GM06990 (cell line): ENCODE measurements around the gene HEMK1.

ENCODE experiments used
- DNase-seq: peaks from one replicate; pipeline ENCODE4 v3.0.0-alpha.2; 2011; ENCODE audit not compliant: insufficient read length; ENCODE audit errors: extremely low read depth
- H3K27me3 ChIP-seq: replicated peaks from 2 replicates; pipeline ENCODE4 v1.6.0; 2011; ENCODE audit warnings: low read length; ENCODE audit not compliant: control insufficient read depth, insufficient read depth
- H3K36me3 ChIP-seq: 2 replicates; pipeline ENCODE4 v1.5.1; 2011; ENCODE audit warnings: low read length; ENCODE audit not compliant: control insufficient read depth, insufficient read depth
- H3K4me3 ChIP-seq: replicated peaks from 2 replicates; pipeline ENCODE4 v1.5.1; 2011; ENCODE audit warnings: low read depth, mild to moderate bottlenecking, control low read depth, low read length
- TF ChIP-seq, protein P1 (sequence below): IDR thresholded peaks from 2 replicates; pipeline ENCODE4 v1.5.1; 2011; ENCODE audit warnings: low read length, control low read depth, mild to moderate bottlenecking, inconsistent platforms; ENCODE audit not compliant: insufficient read depth, poor library complexity, severe bottlenecking

HEMK1 gene

GRCh38 chr3:50573566-50574443, 4.5 kb downstream of the HEMK1 start:
- DNase-seq = no peak
- Histone ChIP-seq H3K27me3 (no peaks in the 10 kb centered on the region), H3K4me3 (no peak overlapping the region), H3K36me3 (peaks cover 12% of the 10 kb centered on the region)
- TF ChIP-seq, protein P1, sequence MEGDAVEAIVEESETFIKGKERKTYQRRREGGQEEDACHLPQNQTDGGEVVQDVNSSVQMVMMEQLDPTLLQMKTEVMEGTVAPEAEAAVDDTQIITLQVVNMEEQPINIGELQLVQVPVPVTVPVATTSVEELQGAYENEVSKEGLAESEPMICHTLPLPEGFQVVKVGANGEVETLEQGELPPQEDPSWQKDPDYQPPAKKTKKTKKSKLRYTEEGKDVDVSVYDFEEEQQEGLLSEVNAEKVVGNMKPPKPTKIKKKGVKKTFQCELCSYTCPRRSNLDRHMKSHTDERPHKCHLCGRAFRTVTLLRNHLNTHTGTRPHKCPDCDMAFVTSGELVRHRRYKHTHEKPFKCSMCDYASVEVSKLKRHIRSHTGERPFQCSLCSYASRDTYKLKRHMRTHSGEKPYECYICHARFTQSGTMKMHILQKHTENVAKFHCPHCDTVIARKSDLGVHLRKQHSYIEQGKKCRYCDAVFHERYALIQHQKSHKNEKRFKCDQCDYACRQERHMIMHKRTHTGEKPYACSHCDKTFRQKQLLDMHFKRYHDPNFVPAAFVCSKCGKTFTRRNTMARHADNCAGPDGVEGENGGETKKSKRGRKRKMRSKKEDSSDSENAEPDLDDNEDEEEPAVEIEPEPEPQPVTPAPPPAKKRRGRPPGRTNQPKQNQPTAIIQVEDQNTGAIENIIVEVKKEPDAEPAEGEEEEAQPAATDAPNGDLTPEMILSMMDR = no peak

GRCh38 chr3:50574444-50574831, 5.1 kb downstream of the HEMK1 start:
- TF ChIP-seq, protein P1 = no peak
- Histone ChIP-seq H3K36me3 (peaks cover 15% of the 10 kb centered on the region), H3K27me3 (no peaks in the 10 kb centered on the region), H3K4me3 (no peak overlapping the region)
- no peak for DNase-seq

- H3K4me3 ChIP-seq = no peak overlapping the region
- peaks cover 15% of the 10 kb centered on the region for H3K36me3 ChIP-seq
- TF ChIP-seq, protein P1 = no peak
- no peaks in the 10 kb centered on the region for H3K27me3 ChIP-seq
- no peak for DNase-seq
Measured at GRCh38 chr3:50575372-50575771, 6.0 kb downstream of the HEMK1 start.

GRCh38 chr3:50577348-50577747, 8.0 kb downstream of the HEMK1 start:
- H3K27me3 ChIP-seq = no peaks in the 10 kb centered on the region
- TF ChIP-seq, protein P1 = no peak
- H3K36me3 ChIP-seq = peaks cover 15% of the 10 kb centered on the region
- H3K4me3 ChIP-seq = no peak overlapping the region
- DNase-seq = no peak

- no peak overlapping the region for H3K4me3 ChIP-seq
- H3K36me3 ChIP-seq = peaks cover 5% of the 10 kb centered on the region
- no peak for DNase-seq
- H3K27me3 ChIP-seq = no peaks in the 10 kb centered on the region
- TF ChIP-seq, protein P1 = no peak
Measured at GRCh38 chr3:50580683-50581458, 11.5 kb downstream of the HEMK1 start.
